ENCODE results near the gene THBS1. TPM values are rescaled to one million over a fixed set of nuclear protein-coding genes. Genes with fewer than 3 reads are reported as not detected.

The THBS1 gene
- total and polyA plus RNA-seq, 3 donors from 2014 or later, result 12.6 to 20.7 (median 13.9) TPM

DNA sequence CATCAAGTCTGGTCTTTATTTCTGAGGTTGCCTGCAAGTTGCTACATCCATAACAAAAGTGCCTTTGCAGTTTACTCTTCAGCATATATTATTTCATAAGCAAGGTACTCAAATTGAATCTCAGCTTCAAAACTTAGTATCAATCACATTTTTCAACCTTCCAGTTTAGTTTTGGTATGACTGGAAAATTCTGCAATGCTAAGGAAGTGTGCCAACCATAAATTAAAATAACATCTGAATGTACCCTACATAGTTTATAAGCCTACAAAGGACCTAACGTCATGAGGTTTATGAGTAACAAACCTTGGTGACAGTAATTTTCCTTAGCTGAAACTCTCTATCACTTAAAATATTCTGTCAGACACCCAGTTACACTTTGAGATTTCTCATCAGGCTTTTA, 62.8 kb downstream of the THBS1 start:
- no peak for DNase-seq
- H3K4me3 ChIP-seq, result no peak overlapping the region
- H3K27ac ChIP-seq, result no peak overlapping the region
- no peaks in the 10 kb centered on the region for H3K36me3 ChIP-seq (ENCODE audit: low read depth, missing control alignments)
- no peaks in the 10 kb centered on the region for H3K4me1 ChIP-seq
- WGBS, 2 donors, result 88 to 97% methylated on average over 1 of the region's 1 CpG
- no peak for TF ChIP-seq POLR2A (IDR thresholded peaks at IDR 0.05)
- no peak for TF ChIP-seq CTCF (IDR thresholded peaks at IDR 0.05)
- no peaks in the 10 kb centered on the region for H3K9me3 ChIP-seq
- intact Hi-C loops (cut with DNase I; ENCODE audit: low total_unique reads), result no loop called here
- H3K27me3 ChIP-seq, result no peaks in the 10 kb centered on the region

DNA sequence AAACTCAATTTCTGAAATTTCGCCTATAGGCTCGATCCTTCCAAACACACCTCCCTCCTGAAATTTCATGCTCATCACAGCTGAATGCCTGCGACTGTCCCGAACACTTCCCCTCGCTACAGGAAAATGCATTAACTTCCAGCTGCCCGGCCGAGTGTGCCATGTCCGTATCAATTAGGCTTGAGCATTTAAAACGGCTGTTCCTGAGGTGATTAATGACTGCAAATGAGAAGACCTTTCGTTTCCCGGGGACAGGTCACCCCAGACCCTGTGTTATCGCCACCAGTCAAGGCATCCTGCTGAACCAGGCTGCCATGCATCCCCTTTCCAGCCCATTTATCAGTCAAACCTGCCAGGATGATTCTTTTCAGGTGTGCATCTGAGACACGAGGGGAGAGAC, 63.3 kb downstream of the THBS1 start:
- H3K27ac ChIP-seq, result no peak overlapping the region
- H3K4me3 ChIP-seq, result no peak overlapping the region
- intact Hi-C loops (cut with DNase I; ENCODE audit: low total_unique reads), result no loop called here

GRCh38 chr15:39645138-39645975, 64.5 kb downstream of the THBS1 start:
- DNase-seq, result no peak
- intact Hi-C loops (cut with DNase I; ENCODE audit: low total_unique reads), result no loop called here
- Histone ChIP-seq H3K9me3 (no peaks in the 10 kb centered on the region), H3K4me1 (no peaks in the 10 kb centered on the region), H3K36me3 (ENCODE audit: low read depth, missing control alignments) (no peaks in the 10 kb centered on the region), H3K27ac (no peak overlapping the region), H3K27me3 (no peaks in the 10 kb centered on the region), H3K4me3 (no peak overlapping the region)
- WGBS, 2 donors, result 80 to 92% methylated on average over 3 to 20 of the region's 20 CpGs
- no peak for TF ChIP-seq POLR2A (IDR thresholded peaks at IDR 0.05)
- no peak for TF ChIP-seq CTCF (IDR thresholded peaks at IDR 0.05)

More for the DNA sequence above, 63.3 kb downstream of the THBS1 start:
- no peaks in the 10 kb centered on the region for H3K36me3 ChIP-seq (ENCODE audit: low read depth, missing control alignments)
- no peaks in the 10 kb centered on the region for H3K4me1 ChIP-seq
- TF ChIP-seq POLR2A (IDR thresholded peaks at IDR 0.05) (no peak), CTCF (IDR thresholded peaks at IDR 0.05) (no peak)
- no peaks in the 10 kb centered on the region for H3K27me3 ChIP-seq
- no peaks in the 10 kb centered on the region for H3K9me3 ChIP-seq
- 69 to 86% methylated on average over 13 of the region's 13 CpGs for WGBS, 2 donors
- DNase-seq, result no peak

GRCh38 chr15:39645976-39646257, 65.0 kb downstream of the THBS1 start:
- Histone ChIP-seq H3K9me3 (no peaks in the 10 kb centered on the region), H3K4me3 (no peak overlapping the region), H3K27me3 (no peaks in the 10 kb centered on the region), H3K36me3 (ENCODE audit: low read depth, missing control alignments) (no peaks in the 10 kb centered on the region), H3K27ac (no peak overlapping the region), H3K4me1 (no peaks in the 10 kb centered on the region)
- intact Hi-C loops (cut with DNase I; ENCODE audit: low total_unique reads), result no loop called here
- WGBS, 2 donors, result 85 to 100% methylated on average over 2 of the region's 2 CpGs
- no peak for DNase-seq
- TF ChIP-seq CTCF (IDR thresholded peaks at IDR 0.05) (no peak), POLR2A (IDR thresholded peaks at IDR 0.05) (no peak)

DNA sequence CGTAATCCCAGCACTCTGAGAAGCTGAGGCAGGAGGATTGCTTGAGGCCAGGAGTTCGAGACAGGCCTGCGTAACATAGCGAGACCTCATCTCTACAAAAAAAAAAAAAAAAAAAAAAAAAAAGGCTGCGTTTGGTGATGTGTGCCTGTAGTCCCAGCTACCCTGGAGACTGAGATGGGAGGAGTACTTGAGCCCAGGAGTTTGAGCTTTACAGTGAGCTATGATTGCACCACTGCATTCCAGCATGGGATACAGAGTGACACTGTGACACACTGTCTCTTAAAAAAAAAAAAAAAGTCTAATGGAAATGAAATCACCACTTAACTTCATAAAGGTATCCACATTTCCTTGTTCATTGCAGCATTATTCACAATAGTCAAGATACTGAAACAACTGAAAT, 65.5 kb downstream of the THBS1 start:
- Histone ChIP-seq H3K4me3 (no peak overlapping the region), H3K27me3 (no peaks in the 10 kb centered on the region), H3K27ac (no peak overlapping the region), H3K36me3 (ENCODE audit: low read depth, missing control alignments) (no peaks in the 10 kb centered on the region), H3K9me3 (no peaks in the 10 kb centered on the region), H3K4me1 (no peaks in the 10 kb centered on the region)
- WGBS, 2 donors, result 93 to 96% methylated on average over 5 of the region's 5 CpGs
- DNase-seq, result no peak
- intact Hi-C loops (cut with DNase I; ENCODE audit: low total_unique reads), result no loop called here
- TF ChIP-seq POLR2A (IDR thresholded peaks at IDR 0.05), result no peak
- TF ChIP-seq CTCF (IDR thresholded peaks at IDR 0.05), result no peak
